AG08395 (cell line): ENCODE data around the gene FAM156A.
"Not testable (repeated sequence)": the region's sequence is repeated elsewhere in the genome, so short reads cannot be mapped to it uniquely, and the experiment has no call there.

Experiments
- DNase-seq: peaks from one replicate; pipeline ENCODE4 v3.0.0; 2012; ENCODE audit warnings: mixed read lengths, low spot score

FAM156A gene, protein sequence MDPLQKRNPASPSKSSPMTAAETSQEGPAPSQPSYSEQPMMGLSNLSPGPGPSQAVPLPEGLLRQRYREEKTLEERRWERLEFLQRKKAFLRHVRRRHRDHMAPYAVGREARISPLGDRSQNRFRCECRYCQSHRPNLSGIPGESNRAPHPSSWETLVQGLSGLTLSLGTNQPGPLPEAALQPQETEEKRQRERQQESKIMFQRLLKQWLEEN

DNA sequence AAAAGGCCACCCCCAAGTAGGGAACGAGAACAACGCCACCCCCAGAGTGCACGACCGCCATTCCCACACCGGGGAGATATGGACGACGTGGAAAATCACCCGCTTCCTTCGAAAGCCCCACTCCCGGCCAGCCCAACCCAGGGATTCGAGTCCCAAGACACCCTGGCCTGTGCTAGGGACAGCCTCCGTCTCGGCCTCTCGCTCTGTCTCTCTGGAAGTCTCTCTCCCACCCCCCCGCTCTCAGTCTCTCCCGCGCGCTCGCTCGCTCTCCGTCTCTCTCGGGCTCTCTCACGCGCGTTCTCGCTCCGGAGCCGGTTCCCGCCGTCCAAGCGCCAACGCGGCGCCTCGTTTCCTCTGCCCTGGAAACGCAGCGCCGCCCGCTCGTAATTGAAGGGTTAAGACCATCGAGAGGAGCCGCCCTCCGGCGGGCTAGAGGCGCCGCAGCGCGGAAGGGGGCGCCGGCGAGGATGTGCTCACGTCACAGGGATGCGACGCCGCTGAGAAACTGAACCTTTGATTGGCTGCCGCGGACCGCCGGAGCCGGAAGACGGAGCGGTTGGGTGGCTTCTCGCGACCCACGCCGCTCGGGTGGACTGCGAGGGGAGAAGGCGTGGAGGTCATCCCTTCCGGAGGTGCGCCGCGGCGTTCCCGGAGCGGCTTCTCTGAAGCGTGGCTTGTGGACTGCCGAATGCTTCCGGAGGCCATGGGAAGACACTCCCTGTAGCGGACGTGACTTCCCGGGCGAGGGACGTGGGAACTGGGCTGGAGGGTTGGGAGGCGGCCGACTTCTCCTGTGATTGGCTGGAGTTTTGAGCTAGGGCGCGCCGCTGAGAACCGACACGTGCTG is at the start of gene FAM156A:
FAM156A (minus strand) TSS at position 406 of the 847 bp plus-strand sequence. CDS start 9,930 bp downstream, outside the sequence.
- not testable (repeated sequence) for DNase-seq

DNA sequence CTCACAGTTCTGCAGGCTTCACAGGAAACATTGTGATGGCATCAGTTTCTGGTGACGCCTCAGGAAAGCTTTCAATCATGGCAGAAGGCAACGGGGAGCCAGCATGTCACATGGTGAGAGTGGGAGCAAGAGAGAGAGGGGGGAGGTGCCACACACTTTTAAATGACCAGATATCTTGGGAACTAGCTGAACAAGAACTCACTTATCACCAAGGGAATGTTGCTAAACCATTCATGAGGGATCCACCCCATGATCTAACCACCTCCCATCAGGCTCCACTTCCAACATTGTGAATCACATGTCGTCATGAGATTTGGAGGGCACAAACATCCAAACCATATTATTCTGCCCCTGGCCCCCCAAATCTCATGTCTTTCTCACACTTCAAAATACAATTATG is 47.0 kb upstream of the FAM156A start:
- DNase-seq = no peak

DNA sequence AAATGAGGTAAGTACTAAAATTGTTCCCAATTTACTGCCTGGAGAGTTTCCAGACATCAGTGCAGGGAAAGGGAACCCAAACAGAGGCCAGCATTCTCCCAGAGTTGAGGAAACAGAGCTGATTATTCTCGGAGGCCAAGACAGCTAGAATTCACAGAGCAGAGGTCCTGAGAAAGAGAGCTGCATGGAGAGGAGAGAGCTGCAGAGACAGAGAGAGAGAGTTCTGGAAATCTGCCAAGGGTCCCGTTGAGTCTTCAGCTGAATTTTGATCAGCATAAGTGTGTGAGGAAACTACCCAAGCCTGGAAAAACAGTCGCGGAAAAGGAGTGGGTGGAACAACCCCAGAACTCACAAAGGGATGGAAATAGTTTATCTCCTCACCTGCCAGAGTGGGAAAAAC is 46.5 kb upstream of the FAM156A start:
- no peak for DNase-seq

DNA sequence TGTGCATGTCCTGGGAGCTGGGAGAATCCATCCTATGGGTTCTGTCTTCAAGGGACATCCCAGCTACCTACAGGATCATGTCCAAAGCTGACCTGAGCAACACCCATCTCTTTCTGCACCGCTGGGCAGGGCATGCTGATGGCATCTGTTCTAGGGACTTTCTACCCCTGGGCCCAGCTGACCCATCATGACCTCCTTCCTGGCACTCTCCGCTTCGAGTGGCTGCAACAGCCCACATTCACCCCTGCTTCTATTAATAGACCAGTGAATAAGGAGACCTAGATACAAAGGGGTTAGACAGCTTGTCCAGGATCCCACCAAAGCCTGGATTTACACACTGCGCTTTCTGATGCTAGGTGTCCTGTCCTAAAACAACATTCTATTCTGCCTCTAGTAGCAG is 45.7 kb upstream of the FAM156A start:
- no peak for DNase-seq

DNA sequence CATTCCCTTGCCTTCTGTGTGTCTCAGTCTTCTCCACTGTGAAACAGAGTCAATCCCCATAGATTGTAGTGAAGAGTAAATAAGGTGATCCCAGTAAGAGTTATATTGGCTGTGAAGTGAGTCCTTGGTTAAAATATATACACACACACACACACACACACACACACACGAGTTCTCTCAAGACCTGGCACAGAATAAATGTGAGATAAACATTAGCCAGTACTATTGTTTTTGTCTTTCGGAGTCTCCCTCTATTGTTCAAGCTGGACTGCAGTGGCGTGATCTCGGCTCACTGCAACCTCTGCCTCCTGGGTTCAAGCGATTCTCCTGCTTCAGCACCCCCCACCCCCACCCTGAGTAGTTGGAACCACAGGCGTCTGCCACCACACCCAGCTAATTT is 44.8 kb upstream of the FAM156A start:
- no peak for DNase-seq

DNA sequence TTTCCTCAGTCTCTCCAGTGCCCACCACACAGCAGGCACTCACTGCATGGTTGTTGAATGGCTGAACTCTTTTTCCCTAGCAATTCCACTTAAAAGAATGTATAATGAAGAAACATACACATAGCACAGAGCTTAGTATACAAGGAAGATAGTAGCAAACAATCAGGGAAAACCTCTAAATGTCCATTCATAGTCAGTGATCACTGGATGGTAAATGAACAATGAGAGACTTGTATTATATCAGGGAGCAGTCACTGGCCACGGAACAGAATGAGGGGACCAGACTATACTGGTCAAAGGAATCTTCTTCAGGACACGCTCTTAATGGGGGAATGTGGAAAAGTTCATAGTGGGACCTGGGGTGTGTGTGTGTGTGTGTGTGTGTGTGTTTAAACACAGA is 43.6 kb upstream of the FAM156A start:
- no peak for DNase-seq

DNA sequence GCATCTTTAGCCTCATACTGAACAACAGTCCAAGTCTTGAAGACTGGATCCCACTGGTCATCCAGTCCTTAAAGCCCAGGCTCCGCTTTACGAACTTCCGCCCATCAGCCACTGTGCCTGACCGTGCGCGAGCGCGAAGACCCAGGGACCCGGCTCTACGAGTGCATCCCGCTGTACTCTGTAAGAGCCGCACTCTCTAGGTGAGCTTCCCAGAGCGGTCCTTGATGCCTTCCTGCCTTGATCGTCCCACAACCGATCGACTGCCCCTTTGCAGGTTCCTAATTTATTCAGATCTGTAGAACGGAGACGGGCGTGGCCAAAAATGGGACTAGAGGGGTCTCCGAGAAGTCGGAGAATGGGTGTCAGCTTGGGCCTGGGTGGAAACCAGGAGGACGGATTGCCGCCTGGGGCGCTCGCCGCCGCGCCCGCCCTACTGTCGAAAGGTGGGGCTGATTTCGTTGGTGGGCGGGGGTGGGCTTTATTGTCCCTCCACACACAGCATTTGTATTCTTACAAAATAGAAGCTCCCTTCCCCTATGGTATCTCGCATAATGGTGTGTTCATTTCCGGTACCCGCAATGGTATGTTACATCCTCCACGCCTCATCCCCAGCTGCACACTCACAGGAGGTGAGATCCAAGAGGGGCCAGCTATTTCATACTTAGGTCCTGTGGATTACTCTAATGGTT is 42.3 kb upstream of the FAM156A start:
- no peak for DNase-seq

DNA sequence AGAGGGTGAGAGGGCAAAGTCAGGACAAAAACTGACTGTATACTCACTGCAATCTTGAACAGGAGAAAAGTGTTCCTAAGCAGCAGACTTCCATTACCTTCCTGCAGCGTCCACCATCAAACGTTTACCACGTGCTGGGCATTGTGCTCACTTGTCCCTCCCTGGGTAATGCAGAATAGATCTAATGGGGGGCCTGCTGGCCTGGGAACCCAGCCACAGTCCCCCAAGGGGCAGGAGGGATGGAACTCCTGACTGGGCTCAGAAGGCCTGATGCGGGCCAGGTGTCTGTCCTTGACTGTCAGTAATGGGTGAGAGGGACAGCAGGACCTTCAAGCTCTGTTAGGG is 37.6 kb upstream of the FAM156A start:
- DNase-seq = no peak

DNA sequence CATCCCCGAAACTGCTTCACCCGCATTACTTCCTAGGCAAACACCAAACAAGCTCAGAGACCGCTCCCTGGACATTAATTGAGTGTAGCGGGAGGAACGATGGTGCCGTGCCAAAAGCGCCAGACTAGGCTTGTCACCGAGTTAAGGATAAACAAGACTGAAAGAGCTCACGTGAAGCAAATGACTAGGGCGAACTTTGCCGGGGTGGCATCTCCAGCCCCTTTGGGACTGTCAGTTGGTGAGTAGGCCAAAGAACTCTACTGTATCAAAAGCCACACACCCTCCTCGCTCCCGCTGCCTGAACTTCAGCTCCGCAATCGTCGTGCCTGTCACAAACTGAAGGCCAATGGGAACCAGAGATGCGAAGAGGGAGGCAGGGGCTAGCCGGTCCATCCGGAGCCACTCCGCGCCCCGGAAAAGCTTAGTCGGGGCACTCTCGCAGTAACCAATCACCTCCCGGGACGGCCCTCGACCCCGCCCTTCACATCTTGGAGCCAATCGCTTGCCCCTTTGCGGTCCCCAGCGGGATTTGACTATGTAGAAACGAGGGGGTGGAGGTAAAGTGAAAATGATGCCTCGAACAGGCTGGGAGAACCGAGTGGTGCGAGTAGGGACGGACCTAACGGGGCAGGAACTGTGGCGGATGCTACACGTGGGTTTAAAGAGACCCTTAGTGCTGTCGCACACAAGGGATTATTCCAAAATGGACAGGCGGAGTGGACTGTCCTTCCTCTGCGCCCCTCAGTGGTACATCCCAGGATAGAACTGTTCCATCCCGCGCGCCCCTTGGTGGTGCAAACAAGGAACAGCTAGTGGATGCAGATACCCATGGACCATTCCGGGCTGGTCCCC is 37.0 kb upstream of the FAM156A start:
- DNase-seq = peak; percentile 90

DNA sequence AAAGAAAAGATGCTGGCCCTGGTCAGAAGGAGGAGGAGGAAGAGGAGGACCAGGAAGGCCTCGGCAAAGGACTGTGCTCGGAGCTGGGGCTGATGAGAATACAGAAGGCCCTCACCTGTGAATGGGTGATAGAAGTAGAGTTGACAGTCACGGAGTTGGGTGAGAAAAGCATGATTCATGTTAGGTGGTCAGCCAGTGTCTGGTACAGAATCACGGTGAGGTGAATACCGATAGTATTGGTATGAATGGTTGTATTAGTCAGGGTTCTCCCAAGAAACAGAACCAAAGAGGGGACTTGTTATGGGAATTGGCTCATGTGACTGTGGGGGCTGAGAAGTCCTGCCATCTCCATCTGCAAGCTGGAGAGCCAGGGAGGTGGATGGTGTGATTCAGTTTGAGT is 32.5 kb upstream of the FAM156A start:
- no peak for DNase-seq

DNA sequence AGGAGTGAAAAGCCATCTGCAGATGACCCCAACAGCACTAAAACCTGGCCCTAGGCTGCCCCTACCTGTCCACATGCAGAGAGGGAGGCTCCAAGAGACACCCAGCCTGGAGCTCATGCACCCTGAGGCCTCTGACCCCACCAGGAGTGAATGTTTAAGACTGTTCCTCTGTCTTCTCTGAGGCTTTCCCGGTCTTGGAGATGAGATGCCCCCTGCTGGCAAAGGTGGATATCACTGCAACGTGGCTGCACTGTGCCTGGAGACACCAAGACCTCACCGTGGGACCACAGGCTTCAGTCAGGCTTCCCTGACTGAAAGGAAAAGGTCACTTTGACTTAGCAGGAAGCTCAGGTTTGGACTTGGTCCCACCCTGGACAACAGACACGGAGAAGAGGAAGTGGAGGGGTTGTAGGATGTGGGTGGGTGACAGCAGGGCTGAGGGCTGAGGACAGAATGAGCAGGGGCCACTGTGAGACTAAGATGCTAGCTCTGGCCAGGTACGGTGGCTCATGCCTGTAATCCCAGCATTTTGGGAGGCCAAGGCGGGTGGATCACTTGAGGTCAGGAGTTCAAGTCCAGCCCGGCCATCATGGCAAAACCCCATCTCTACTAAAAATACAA is 31.8 kb upstream of the FAM156A start:
- DNase-seq = peak; percentile 56

DNA sequence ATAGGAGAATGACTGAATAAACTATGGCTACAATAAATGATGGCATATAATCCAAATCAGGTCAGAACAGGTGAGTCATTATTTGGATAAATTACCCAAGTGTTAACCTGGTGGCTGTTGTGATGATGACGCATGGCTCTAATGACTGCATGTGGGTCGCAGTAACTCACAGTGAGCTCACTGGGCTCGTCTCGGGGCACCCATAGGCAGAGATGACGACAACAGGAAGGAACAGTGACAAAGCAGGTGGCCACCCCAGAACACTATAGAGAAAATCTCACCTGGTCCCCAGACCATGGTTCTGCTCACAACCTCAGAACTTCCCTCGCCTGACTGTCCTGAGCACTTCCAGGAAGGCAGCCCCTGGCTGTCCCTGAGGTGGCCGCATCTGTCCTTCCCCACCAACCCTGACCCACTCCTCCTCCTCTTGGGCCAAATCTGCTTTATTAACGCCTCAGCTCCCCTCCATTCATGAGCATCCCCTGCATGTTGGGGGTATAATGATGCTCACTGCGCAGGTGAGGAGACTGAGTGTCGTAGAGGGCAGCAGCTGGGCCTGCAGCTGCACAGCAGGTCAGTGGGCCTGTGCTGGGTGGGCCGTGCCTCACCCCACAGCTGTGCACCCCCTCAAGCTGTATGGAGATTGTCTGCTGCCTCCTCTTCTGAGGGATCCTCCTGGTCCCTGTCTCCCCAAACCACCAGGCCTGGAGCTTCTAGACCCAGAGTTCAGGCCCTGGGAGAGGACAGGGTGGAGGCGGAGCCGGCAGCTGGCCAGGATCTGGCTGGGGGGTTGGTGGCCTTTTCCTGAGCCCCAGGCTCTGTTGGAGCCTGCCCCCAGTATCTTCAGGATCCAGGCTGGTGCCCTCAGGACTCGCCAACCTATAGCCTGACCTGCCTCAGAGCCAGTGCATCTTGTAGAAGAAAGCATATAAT is 30.9 kb upstream of the FAM156A start:
- no peak for DNase-seq

DNA sequence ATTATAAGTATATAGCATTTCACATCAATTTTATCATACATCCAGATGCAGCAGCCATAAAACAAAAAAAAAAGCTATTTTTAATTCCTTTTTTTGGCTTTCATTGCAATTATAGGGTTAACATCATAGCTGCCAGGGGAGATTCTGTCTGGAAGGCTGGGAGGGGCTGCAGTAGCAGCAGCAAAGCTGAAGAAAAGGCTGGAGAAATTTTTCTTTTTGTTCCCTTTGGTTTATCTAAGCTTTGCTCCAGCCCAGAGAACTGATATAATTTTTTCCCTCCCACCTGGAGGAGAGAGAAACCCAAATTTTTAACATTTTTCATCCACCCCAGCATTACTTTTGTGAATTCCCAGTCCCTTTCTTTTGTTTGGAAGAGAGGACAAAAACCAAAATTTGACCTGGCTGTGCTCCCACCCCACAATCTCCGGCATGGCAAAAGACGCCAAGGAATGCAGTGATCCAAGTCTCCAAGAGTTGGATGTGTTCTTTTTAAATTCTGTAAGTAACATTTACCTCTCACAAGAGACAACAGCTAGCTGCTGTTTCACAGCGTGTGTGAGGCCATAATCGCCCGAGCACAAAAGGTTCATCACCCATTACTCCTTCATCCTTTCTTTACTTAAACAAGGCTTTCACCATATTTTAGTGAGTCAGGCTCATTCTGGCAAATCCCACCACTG is 25.1 kb upstream of the FAM156A start:
- DNase-seq = no peak

DNA sequence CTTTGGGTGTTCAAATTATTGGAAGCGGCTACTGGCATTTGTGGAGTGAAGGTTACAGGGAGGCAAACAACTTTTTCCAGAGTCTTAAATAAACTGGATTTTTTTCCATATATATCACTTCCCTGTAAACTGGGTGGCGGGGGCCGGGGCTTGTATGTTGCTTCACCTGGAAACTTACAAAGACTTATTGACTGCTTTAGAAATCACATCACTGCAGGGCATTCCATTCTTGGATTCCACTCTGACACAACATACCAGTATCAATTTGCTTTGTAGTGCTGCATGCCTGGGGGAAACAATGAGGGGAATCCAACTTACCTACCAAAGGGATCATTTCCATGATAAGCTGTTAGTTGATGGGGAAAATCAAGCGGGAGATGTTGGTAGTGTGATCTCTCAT is 21.7 kb upstream of the FAM156A start:
- DNase-seq = no peak

DNA sequence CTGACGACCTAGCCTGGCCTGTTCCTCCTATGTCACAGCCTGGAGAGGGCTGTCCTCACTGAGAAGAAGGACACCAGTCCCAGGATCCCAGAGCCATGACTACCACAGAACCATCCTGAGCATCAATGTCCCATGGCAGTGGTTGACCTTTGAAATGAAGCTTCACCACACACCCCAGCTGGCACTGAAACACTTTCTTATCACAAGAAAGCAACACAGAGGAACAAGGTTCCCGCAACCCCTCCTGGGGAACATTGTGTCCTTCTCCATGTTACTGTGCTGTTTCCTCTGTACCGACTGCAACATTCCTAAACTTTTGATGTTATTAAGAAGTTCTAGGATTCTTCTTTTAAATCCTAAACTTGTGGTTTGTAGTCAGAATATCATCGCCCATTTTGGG is 21.2 kb upstream of the FAM156A start:
- DNase-seq = no peak

DNA sequence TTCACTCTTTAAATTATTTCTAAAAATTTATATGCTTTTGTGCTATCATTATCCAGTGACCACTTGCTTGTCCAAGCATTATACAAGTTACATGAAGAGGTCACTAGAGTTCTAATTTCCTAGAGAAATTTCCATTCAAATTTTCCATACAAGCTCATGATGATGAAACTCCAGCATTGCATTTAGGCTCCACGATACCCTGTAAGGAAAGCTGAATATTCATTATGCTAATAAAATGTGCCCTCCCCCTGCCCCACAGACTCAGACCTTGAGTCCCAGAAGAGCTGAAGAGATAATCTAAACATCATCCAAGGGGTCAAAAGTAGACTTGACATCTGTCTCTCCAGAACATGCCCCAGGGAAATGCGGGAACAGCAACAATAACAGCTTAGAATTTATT is 19.6 kb upstream of the FAM156A start:
- no peak for DNase-seq

DNA sequence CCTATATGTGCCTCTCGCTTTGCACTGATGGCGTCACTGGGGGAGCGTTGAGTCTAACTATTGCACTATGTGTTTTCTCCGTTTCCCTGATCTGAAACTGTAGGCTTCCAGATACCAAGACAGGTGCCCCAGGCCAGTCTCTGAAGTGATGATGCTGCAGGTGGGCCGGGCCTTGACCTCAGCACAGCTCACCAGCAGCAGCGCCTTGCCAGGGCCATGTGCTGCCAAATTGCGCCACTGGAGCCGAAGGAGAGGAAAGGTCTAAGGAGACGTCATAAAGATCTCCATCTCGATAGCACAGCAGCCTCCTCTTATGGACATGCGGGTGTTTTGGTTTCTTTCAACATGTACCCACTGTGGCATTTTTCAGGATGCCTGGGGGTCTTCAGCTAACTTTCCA is 17.3 kb upstream of the FAM156A start:
- DNase-seq = not testable (repeated sequence)

DNA sequence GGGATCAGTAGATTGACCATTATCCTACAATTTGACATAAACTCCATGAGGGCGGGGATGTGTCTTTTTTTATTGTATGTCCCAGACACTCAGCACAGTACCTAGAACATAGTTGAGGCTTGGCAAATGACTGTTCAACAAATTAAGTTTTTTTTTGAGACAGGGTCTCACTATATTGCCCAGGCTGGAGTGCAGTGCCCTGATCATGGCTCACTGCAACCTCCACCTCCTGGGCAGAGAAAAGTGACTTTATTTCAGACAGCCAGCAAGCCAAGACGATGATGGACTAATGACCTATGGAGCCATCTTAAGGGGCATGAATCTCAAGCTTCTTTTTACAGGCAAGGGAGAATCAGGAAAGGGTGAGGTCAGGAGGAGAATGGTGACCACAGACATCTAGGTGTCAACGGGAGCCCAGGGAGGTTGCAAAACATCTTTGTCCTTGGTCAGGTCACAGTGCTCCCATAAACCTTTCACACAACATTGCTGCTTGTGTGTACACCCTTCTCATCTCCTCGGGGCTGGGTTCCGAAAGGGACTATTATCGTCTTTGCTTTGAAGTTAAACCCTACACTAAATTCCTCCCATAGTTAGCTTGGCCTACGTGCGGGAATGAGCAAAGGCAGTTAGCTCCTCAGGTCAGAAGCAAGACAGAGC is 16.1 kb upstream of the FAM156A start:
- not testable (repeated sequence) for DNase-seq

DNA sequence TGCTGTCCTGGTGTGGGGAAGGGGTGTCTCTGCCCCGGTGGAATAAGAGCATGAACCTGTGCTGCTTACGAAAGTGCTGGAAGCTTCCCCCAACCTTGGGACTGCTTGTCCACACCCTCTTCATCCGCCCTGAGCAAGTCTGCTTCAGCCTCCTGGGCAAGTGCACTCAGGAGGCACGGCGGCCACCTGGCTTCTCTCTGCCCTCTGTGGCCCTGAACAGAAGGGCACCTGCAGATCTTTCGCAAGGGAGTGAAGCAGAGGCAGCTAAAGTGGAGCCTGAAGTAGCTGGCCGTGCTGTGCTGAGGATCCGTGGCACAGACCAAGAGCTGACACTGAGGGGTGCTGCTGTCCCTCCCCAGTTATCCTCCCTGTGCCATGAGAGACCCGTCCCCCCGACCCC is 9.6 kb upstream of the FAM156A start:
- DNase-seq = not testable (repeated sequence)
